Fibroblast of pulmonary artery (primary cell): ENCODE results near the gene HOXA7.
A peak's percentile ranks its signal among the peaks of the same experiment; 100 is the strongest.

ENCODE experiments used
- DNase-seq: peaks from one replicate; pipeline ENCODE4 v3.0.0-alpha.2; 2010; ENCODE audit warnings: low read depth
- H3K4me3 ChIP-seq: replicated peaks from 2 replicates; pipeline ENCODE4 v1.5.1; 2011; ENCODE audit warnings: low read depth, mild to moderate bottlenecking, control low read depth, low read length, moderate library complexity
- CTCF ChIP-seq: IDR thresholded peaks from 2 replicates; pipeline ENCODE4 v1.5.1; 2011; ENCODE audit warnings: mild to moderate bottlenecking, control low read depth, low read length, inconsistent platforms; ENCODE audit errors: missing control alignments

The HOXA7 gene

GRCh38 chr7:27111042-27111750 lies 45.3 kb downstream of the HOXA7 start:
- DNase-seq, result peak; percentile 48
- TF ChIP-seq CTCF, result no peak
- H3K4me3 ChIP-seq, result no peak overlapping the region

GRCh38 chr7:27110186-27111031 lies 46.1 kb downstream of the HOXA7 start:
- TF ChIP-seq CTCF, result no peak
- DNase-seq, result peak; percentile 65
- no peak overlapping the region for H3K4me3 ChIP-seq

- DNase-seq, result no peak
- TF ChIP-seq CTCF, result no peak
- H3K4me3 ChIP-seq, result no peak overlapping the region
Observed at GRCh38 chr7:27109466-27110185, 46.8 kb downstream of the HOXA7 start.

- TF ChIP-seq CTCF, result no peak
- DNase-seq, result no peak
- H3K4me3 ChIP-seq, result no peak overlapping the region
Observed at GRCh38 chr7:27108390-27109127, 47.9 kb downstream of the HOXA7 start.

- DNase-seq, result no peak
- no peak for TF ChIP-seq CTCF
- H3K4me3 ChIP-seq, result no peak overlapping the region
Observed at GRCh38 chr7:27107391-27108381, 48.8 kb downstream of the HOXA7 start.

- DNase-seq, result no peak
- TF ChIP-seq CTCF, result no peak
- no peak overlapping the region for H3K4me3 ChIP-seq
Observed at GRCh38 chr7:27106901-27107240, 49.6 kb downstream of the HOXA7 start.
